GM18870 (cell line): ENCODE measurements around the gene ANTKMT.
"Not testable (repeated sequence)": the region's sequence is repeated elsewhere in the genome, so short reads cannot be mapped to it uniquely, and the experiment has no call there.

ENCODE experiments used
- ATAC-seq: cut with Tn5 transposase; IDR thresholded peaks from one replicate; pipeline ENCODE4 v1.9.1; 2021; ENCODE audit warnings: moderate library complexity; ENCODE audit not compliant: unreplicated experiment

The ANTKMT gene

DNA sequence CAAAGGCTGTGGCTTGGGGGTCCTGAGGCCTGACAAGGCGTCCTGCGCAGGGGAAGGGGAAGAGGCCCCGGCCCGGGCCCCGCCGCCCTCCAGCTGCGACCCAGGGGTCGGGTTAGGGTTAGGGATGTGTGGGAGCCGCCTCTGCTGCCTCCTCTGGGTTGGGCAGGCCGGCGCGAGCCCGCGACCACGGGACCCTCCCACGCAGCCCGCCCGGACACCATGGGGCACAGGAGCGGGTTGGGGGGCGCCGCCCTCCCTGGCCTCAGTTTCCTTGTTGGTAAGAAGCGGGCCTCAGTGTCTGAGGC lies 19.5 kb downstream of the ANTKMT start:
- no peak for ATAC-seq

DNA sequence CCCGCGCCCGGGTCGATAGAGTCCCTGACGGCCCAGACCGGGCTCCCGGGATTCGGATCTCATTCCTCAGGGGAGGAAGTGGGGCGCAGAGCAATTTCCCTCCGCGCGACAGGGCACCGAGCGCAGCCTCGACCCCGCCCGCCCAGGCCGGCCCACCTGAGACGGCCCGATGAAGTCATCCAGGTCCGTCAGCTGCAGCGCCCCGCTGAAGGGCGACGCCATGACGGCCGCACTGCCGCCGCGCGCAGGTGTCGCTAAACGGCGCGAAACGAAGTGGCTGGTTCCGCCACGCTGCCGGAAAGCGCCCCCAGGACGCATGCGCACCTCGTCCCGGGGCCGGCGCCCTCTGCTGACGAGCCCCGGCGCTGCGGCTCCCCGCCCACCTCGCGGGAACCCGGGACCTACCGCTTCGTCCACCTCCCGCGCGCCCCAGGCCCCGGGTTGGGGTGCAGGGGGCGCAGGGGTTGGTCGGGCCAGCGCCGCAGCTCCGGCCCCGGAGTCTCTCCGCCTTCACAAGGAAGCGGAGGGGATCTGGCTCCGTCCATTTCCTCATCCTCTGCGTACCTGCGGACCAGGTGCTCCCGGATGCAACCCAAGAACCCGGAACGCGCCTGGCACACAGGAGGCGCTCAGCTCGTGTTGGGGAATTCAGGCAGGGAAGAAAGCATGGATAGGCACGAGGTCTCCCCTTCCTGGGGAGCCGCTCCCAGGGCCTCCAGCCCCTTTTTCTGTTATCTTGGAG lies 20.0 kb downstream of the ANTKMT start, which contains the start of gene CIAO3:
Gene CIAO3, minus strand, starts transcription at position 234 of the 742 bp plus-strand sequence. Its CDS starts 12 bp downstream, at position 222.
- no peak for ATAC-seq

DNA sequence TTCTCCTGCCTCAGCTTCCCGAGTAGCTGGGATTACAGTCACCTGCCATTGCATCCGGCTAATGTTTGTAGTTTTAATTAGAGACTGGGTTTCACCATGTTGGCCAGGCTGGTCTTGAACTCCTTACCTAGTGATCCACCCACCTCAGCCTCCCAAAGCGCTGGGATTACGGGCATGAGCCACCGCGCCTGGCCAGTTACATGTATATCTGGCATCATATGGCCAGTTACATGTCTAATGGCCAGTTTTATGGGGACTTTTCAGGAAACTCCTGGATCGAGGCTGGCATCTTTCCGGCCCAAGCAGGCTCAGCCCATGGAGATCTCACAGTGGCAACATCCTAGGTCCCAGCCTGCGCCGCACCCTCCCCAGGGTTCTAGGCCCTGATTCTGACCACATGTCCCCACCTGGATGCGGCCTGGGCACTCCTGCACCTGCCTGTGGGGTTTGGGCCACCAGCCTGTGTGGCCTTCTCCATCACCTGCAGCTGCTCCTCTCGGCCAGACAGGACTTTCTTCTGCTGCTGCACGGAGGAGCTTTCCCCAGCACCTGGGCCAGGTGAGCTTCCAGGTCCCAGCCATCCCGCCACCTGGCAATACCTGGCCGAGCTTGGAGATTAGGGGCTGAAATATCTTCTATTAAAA lies 21.2 kb downstream of the ANTKMT start:
- ATAC-seq, result no peak

DNA sequence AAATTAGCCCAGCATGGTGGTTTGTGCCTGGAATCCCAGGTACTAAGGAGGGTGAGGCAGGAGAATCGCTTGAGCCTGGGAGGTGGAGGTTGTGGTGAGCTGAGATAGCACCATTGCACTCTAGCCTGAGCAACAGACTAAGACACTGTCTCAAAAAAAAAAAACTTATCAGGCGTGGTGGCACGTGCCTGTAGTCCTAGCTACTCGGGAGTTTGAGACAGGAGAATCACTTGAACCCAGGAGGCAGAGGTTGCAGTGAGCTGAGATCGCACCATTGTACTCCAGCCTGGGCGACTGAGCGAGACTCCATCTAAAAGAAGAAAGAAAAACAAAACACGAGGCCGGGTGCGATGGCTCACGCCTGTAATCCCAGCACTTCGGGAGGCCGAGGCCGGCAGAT lies 21.9 kb downstream of the ANTKMT start:
- ATAC-seq, result not testable (repeated sequence)

DNA sequence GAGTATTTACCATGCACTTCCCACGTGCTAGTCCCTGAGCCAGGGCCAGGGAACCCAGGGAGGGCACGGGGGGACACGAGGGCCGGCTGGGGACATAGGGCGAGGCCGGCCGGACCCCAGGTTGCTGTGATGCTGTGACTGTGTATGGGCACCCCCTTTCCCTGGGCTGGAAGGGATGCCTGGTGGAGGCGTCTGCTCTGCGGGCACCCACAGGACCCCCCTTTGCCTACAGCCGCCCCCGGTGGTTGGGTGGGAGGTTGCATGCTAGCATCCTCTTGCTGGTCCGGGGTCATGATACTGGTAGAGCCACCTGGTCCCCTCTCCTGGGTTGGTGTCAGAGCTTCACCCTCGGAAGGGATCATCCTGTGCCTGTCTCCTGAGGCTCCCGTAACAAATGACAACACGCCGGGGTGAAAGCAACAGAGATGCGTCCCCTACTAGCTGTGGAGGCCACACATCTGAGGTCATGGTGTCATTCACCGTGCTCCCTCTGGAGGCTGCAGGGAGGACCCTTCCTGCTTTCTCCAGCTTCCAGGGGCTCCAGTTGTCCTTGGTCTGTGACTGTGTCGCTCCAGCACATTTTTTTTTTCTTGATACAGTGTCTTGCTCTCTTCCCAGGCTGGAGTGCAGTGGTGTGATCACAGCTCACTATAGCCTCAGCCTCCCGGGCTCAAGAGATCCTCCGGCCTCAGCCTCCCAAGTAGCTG lies 23.0 kb downstream of the ANTKMT start:
- no peak for ATAC-seq

DNA sequence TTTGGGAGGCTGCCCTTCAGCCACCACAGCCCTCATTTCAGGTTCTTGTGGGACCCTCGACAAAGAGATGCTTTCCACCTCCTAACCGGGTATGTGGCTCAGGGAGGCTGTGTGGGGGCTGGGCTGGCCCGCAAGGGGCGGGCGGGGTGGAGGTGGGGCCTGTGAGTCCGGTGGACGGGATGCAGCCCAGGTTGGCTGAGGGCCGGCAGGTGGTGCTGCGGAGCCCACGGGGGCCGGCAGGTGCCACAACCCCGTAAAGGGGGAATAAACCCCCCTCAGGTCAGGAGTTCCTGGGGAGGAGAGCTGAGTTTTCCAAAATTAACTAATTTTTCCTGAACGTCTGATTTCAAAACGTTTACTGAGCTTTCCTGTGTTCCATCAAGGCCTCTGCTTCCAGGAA lies 24.8 kb downstream of the ANTKMT start:
- ATAC-seq, result no peak

DNA sequence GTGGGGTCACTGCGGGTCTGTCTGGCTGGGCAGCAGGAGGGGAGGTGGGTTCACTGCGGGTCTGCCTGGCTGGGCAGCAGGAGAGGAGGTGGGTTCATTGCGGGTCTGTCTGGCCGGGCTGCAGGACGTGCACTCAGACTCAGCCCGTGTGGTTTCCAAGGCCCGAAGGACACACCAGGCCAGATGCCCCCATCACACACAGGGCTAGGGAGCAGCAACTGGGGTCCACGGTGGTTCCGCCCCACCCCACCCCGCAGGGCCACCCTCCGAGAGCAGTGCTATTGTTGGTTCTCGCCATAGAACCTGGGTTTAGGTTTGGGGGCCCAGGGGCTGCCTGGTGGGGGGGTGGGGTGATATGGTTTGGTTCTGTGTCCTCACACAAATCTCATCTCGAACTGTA lies 25.7 kb downstream of the ANTKMT start:
- ATAC-seq, result no peak

DNA sequence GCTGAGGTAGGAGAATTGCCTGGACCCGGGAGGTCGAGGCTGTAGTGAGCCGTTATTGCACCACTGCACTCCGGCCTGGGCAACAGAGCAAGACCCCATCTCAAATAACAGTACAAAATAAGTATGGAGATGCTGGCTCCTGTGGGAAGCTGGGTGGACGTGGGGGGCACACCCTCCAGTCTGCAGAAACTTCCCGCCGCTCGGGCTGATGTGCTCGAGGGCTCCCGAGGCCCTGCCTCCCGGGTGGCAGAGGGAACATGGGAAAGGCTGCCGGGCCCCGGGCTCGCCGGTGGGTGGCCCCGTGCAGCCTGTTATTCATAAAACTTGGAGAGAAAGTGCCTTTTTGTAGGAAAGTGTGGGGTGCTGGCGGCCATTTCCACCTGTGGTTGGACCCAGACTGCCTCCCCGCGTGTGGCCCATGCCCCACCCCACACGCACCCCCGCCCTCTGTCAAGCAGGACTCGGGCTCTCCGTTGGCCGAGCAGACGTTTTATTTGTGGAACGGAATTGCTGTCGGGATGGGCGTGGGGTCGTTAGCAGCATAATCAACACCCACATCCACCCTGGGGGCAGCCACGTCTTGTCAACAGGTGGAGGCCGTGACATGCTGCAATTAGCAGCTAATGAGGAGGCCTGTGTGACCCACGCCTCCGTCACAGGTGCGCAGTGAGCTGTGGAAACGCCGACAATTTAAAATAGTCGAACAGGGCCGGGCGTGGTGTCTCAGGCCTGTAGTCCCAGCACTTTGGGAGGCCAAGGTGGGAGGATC lies 27.2 kb downstream of the ANTKMT start:
- no peak for ATAC-seq

DNA sequence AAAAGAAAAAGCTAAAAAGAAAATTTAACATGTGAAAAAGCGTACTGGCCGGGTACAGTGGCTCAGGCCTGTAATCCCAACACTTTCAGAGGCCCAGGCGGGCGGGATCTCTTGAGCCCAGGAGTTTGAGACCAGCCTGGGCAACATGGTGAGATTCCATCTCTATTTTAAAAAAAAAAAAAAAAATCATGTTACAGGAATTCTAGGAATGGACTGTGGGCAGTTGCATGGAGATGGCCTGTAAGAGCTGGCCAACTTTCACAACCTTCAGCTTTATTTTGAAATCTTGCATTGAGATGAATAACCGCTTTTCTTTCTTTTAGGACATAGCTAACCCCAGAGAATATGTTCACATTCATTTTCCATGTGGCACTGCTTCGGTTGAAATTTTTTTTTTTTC lies 28.1 kb downstream of the ANTKMT start:
- no peak for ATAC-seq

DNA sequence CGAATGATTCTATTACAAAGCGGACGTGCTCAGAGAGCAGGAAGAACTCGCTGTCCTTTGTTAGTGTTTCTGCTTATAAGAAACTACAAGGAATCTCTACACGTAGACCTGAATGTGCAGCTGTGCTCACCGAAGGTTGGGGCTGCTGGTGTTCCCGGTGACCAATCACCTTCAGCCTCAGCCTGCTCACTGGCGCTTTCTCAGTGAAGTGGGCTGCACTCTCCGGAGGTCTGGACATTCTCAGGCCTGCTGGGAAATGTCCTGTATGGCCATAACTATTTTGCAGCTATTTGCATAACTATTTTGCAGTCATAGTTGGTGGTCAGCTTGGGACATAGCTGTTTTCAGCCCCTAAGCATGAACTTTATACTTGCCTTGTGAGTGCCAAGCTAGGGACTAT lies 29.5 kb downstream of the ANTKMT start:
- no peak for ATAC-seq

DNA sequence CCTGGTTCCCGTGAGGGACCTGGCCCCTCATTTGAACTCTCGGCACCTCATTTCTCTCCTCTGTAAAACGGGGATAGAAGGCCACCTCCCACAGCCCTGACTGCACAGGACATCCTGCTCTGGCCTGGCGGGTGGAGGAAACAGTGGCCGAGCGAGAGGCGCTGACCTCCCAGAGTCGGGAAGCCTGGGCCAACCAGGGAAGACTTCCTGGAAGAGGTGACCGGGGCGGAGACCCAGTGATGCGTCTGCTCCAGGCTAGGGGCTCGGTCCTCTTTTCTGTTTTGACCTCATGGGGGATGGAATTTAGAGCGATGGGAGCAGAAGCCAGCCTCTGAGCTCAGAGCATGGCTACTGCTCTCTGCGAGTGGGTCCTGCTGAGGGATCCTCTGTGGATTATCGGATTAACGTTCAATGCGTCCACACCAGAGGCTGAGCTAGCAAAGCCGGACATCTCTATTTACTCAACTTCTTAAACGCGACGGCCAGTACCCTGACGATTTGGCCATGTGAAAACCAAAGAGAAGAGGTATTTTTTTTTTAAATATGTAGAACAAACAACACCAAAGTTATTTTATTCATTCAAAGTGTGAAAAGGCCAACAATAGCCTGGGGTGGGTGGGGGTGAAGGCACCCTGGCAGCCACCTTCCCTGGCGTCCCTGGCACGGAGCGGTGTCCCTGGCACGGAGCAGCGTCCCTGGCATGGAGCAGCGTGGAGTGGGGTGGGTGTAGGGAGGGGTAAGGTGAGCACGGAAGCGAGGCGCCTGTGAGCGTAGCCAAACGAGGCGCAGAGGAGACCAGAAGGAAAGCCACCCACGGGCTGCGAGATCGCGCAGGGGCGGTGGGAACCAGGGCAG lies 30.4 kb downstream of the ANTKMT start:
- no peak for ATAC-seq

DNA sequence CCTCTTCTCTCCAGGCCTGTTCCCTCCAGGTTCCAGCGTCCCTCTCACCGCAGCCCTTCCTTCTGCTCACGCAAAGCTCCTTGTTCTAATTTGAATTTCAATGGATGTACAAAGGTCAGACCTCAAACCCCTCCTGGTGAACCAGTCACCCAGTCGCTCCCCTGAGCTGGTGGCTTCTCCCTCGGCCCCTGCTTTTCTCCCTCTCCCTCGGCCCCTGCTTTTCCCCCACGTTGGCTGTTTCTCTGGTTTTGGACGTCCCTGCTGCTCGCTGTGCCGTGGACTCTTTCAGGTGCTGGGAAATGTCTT lies 31.0 kb downstream of the ANTKMT start:
- no peak for ATAC-seq

DNA sequence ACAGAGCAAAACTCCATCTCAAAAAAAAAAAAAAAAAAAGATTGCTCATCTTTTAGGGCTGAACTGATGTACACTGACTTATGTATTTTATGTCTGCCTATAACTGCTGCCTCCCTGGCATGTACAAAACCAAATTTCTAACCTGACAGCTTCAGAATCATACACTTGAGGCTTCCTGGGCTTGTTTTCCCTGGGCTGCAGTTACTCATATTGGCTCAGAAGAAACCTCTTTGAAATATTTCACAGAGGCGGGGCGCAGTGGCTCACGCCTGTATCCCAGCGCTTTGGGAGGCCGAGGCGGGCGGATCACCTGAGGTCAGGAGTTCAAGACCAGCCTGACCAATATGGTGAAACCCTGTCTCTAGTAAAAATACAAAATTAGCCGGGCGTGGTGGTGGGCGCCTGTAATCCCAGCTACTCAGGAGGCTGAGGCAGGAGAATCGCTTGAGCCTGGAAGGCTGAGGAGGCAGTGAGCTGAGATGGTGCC lies 33.2 kb downstream of the ANTKMT start:
- not testable (repeated sequence) for ATAC-seq

DNA sequence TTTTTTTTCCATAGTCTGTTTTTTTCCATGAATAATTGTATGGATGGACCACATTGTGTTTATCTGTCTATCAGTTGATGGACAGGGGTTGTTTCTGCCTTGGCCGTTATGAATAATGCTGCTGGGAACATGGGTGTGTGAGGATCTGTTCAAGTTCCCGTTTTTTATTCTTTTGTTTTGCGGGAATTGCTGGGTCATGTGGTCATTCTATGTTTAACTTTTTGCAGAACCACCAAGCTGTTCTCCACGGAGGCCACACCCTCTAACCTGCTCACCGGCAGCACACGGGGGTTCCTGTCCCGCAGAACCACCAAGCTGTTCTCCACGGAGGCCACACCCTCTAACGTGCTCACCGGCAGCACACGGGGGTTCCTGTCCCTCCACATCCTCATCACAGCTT lies 33.7 kb downstream of the ANTKMT start:
- no peak for ATAC-seq

DNA sequence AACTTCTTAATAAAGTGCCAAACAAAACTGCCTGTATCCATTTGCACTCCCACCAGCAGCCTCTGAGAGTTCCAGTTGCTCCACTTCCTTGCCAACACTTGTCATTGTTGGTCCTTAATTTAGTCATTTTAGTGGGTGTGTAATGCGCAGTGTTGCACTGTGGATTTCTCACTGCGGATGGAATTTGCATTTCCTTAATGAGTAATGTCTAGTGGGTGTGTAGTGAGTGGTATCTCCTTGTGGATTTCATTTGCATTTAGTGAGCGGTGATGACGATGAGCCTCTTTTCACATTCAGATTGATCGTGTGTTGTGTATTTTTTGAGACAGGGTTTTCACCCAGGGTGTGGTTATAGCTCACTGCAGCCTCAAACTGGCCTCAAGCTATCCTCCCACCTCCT lies 35.5 kb downstream of the ANTKMT start:
- no peak for ATAC-seq

DNA sequence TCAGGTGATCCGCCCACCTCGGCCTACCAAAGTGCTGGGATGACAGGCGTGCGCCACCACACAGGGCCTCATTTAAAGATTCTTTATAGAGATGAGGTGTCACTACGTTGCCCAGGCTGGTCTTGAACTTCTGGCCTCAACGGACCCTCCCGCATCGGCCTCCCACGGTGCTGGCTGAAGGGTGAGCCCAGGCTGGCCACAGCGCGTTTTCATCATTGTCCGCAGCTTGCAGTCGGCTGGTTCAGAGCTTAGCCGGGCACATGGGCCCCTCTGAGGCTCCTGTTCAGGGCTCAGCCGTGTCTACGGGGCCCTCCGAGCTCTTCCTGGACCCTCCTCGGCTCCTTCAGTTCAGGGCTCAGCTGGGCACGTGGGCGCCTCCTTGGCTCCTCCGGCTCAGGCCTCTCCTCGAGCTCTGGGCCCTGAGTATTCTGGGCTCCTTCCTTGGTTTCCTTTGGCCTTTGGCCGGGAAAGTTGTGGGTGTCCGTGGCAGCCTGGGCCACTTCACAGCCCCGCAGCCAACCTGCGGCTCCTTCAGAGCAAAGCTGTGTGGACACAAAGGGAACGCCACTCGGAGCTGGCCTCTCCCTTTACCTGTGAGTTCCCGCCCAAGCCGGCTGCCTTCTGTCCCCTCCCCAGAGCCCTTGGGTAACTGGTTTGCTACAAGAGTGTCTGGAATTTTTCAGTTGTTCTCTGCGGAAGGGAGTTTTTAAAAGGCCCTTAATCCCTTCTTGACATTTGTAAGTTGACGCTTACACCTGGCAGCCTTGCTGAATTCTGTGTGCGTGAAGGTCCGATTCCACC lies 38.4 kb downstream of the ANTKMT start:
- ATAC-seq, result no peak

DNA sequence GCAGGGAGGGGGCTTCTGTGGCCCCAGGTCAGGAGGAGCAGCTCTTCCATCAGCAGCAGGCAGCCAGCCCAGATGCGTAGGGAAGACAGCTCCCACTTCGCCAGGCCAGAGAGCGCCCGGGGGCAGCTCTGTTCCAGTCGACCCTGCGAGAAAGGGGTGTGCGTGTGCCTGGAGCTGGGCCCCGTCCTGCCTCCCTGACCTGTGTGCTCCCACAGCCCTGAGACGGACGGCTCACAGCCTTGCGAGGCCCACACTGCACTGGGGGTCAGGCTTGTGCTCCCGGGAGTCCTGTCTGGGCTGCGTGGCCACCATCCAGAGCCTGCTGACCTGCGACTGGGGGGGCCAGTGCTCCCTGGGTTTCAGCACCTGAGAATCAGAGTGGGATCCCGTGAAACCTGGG lies 39.1 kb downstream of the ANTKMT start:
- ATAC-seq, result no peak

DNA sequence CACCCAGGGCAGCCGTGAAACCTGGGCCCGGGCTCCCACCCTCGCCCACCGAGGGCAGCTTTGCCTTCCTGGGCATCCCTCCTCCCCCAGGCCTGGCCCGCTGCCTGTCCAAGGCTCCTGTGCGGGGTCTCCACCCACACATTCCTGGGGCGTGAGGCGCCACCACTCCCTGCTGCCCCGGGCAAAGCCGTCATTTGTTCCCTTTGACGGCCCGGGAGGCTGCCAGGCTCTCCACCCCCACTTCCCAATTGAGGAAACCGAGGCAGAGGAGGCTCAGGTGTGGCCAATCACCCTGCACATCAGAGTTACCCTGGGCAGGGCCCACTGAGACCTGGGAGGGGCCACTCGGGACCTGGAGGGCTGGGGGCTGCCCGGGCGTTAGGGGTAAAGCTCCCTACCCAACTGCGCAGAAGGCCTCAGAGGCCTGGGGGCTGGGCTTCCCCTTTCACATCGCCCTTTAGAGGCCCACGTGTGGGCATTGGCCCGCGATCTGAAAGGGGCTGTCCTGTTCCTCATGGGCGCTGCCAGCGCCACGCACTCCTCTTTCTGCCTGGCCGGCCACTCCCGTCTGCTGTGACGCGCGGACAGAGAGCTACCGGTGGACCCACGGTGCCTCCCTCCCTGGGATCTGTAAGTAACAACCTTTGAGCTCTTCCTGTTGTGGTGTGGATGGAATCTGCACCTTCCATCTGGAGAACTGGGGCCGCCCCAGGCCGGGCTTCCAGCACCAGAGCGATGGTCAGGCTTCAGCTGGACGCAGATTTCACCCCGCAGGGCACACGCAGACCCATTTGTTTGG lies 39.8 kb downstream of the ANTKMT start, which contains the start of gene MSLN:
Gene MSLN, plus strand, starts transcription at position 190 of the 799 bp plus-strand sequence. CDS start 1,947 bp downstream, outside the sequence.
- no peak for ATAC-seq
